Right hindlimb (tissue), 1 donor: ENCODE data around the gene ZMYND19.
"Not testable (repeated sequence)": the region's sequence is repeated elsewhere in the genome, so short reads cannot be mapped to it uniquely, and the experiment has no call there.

ENCODE experiments used
- DNase-seq: peaks from one replicate; pipeline ENCODE4 v3.0.0-alpha.2; 2018

Gene ZMYND19

DNA sequence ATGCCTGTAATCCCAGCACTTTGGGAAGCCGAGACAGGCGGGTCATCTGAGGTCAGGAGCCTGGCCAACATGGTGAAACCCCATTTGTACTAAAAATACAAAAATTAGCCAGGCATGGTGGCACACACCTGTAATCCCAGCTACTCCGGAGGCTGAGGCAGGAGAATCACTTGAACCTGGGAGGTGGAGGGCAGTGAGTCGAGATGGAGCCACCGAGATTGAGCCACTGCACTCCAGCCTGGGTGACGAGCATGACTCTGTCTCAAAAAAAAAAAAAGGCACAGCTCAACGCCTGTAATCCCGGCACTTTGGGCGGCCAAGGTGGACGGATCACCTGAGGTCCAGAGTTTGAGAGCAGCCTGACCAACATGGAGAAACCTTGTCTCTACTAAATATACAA is 36.7 kb downstream of the ZMYND19 start:
- DNase-seq: not testable (repeated sequence)

DNA sequence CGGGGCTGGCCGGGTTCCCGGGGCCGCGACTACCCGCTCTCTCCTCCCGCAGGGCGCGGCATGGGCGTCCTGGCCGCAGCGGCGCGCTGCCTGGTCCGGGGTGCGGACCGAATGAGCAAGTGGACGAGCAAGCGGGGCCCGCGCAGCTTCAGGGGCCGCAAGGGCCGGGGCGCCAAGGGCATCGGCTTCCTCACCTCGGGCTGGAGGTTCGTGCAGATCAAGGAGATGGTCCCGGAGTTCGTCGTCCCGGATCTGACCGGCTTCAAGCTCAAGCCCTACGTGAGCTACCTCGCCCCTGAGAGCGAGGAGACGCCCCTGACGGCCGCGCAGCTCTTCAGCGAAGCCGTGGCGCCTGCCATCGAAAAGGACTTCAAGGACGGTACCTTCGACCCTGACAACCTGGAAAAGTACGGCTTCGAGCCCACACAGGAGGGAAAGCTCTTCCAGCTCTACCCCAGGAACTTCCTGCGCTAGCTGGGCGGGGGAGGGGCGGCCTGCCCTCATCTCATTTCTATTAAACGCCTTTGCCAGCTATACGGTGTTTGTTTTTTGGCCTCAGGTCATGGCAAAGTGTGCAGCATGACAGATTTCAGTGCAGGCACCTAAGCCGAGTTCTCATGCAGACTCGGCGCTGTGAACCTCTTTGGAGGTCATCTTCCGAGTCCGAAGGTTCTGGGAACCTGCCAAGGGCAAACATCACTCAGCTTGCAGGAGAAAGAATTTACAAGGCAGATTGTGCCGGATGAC is 38.1 kb downstream of the ZMYND19 start:
- no peak for DNase-seq

DNA sequence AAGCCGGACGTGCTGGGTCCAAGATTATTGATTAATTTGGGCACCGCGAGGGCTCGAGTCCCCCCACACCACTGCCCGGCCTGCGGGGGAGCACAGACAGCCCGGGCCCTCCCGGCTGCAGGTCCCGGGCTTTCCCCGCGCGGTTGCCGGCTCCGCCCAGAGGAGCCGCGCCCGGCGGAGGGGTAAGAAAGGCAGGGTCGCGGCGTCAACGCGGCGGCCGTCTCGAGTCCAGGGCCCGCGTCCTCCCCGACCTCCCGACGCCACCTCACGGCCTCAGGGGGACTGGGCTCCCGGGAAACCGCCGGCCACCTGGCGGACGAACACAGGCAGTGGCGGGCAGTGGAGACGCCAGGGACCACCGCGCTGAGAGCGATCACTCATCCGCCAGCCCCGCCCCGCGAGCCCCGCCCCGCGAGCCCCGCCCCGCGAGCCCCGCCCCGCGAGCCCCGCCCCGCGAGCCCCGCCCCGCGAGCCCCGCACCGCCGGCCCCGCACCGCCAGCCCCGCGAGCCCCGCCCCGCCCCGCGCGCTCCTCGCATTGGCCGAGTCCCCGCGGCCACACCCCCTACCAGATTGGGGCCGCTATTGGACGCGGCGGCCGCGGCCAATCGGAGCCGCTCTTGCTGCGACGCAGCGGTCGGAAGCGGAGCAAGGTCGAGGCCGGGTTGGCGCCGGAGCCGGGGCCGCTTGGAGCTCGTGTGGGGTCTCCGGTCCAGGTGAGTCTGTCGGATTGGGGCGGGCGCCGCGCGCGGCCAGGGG is 38.9 kb downstream of the ZMYND19 start, which contains the start of gene MRPL41:
Gene MRPL41 (plus strand): TSS at position 616 of the 758 bp plus-strand sequence. CDS start 203 bp downstream, outside the sequence.
- peak; percentile 91 for DNase-seq

DNA sequence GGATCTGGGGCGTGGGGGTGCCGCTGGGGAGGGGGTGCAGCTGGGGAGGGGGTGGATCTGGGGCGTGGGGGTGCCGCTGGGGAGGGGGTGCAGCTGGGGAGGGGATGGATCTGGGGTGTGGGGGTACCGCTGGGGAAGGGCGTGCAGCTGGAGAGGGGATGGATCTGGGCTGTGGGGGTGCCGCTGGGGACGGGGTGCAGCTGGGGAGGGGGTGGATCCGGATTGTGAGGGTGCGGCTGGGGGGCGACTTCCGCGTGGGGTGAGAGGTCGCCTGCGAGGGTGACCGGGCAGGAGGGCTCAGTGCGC is 39.4 kb downstream of the ZMYND19 start:
- not testable (repeated sequence) for DNase-seq

DNA sequence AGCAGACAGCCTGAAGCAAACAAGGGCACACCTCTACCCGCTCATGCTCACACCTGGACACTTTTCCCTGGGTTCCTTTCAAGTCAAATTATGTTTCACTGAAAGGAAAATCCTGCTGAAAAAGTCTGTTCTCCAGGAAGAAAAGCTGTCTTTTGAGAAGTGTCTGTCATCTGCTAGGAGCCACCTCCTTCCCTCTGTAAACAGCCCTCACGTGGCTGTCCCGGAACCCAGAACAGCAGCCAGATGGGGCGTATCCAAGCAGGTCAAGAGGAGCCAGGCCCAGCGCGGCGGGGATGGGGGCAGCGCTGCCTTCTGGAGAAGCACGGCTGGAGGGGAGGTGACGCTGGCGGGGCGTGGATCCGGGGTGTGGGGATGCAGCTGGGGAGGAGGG is 40.1 kb downstream of the ZMYND19 start, which contains the start of gene PNPLA7:
Gene PNPLA7 (minus strand): TSS at position 172 of the 391 bp plus-strand sequence. CDS start 205 bp downstream, outside the sequence.
- DNase-seq: peak; percentile 88

DNA sequence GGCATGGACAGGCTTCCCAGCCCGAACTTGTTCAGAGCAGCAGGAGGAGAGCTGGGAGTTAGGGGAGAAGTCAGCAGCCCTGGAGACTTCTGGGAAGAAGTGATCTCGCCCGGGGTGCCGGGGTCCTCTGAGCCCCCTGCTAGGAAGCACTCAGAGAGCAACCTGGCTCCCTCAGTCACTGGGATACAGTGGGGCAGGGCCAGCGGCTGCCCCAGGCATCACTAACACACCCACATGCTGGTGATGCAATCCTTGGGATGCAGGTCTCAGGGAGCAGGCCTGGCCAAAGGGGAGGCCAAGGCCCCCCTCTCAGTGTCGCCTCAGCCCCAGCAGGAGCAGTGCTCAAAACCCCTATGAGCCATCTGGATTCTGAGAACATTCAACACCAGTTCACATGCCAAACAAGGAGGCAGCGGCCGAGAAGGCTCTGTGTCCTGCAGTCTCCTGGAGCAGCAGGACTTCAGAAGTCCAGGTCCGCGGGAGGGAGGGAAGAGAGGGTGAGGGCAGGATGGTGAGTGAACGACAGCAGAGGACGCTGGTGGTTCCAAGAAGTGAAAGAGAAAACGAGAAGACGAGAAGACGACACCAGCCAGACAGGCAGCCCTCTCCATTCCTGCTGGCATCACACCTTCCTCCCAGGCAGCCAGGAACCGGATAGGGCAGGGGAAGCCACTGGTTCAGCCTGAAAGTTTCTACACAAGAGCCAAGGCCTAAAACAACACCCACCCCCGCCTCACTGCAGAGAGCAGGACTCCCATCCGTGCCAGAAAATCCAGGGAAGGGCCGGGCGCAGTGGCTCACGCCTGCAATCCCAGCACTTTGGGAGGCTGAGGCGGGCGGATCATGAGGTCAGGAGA is 42.4 kb downstream of the ZMYND19 start:
- DNase-seq: no peak

GRCh38 chr9:137545123-137545522 is 45.2 kb downstream of the ZMYND19 start:
- DNase-seq: no peak

- DNase-seq: no peak
Measured at GRCh38 chr9:137544176-137544760, 46.0 kb downstream of the ZMYND19 start.

GRCh38 chr9:137543237-137543963 is 46.9 kb downstream of the ZMYND19 start:
- no peak for DNase-seq

- DNase-seq: no peak
Measured at GRCh38 chr9:137542486-137542885, 47.8 kb downstream of the ZMYND19 start.

GRCh38 chr9:137540536-137540935 is 49.8 kb downstream of the ZMYND19 start:
- DNase-seq: no peak

GRCh38 chr9:137538058-137538457 is 52.3 kb downstream of the ZMYND19 start:
- DNase-seq: no peak

DNA sequence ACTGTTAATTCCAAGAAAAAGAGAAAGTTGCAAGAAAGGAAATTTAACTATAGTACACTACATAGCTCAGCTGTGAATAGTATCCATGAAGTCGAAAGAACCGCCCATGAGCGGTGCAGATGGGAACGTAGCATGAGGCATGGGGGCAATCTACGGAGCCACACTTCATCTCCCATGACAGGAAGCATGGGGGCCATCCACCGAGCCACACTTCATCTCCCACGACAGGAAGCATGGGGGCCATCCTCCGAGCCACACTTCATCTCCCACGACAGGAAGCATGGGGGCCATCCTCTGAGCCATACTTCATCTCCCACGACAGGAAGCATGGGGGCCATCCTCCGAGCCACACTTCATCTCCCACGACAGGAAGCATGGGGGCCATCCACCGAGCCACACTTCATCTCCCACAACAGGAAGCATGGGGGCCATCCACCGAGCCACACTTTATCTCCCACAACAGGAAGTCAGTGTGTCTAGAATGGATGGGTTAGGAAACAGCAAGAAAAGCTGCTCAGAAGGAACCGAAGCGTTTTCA is 53.6 kb downstream of the ZMYND19 start:
- not testable (repeated sequence) for DNase-seq

DNA sequence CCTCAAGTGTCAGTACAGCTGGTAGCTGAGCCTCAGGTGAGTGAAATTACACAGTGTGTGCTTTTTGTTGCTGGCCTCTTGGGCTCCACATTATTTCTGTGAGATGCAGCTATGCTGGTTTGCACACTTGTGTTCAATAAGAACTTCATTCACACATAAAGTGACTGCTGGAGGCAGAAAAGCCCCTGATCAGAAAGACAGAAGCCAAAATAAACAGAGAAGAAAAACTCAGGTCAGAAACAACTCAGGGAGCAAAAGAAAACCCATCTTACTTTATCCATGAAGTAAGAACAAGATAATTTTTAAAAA is 55.2 kb downstream of the ZMYND19 start:
- DNase-seq: no peak

DNA sequence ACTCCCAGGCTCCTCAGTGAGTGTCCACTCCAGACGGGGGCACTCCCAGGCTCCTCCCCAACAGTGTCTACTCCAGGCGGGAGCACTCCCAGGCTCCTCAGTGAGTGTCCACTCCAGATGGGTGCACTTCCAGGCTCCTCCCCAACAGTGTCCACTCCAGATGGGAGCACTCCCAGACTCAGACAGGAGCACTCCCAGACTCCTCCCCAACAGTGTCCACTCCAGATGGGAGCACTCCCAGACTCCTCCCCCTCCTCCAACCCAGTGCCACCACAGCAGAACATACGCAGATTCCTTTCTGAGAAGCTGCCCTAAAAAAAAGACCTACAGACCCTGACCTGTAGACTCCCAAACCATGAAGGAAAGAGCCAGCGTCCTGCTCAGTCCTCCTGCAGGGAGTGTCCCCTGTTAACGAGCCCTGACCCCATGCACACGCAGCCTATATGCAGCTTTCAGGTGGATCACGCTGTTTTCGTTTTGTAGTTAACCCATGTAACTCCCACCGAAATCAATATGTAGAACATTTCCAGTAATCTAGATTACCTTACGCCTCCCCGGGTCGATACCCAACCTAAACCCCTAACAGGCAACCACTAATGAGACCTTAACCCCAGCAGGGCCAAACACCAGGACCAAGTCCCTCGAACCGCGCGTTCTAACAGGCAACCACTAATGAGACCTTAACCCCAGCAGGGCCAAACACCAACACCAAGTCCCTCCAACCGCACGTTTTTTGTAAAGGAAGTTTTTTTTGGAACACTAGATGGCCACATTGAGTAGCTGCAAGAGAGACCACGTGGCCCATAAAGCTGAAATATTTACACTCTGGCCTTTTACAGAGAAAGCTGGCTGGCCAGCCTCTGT is 55.8 kb downstream of the ZMYND19 start:
- peak; percentile 49 for DNase-seq

GRCh38 chr9:137532891-137533468 is 57.3 kb downstream of the ZMYND19 start:
- not testable (repeated sequence) for DNase-seq
